ENCODE measurements around the gene AKR1B1.

The AKR1B1 gene

GRCh38 chr7:134422008-134422407, 36.9 kb downstream of the AKR1B1 start:
- ATAC-seq (no peak), DNase-seq (no peak)
- Mint-ChIP-seq H3K4me3 (no peak overlapping the region), H3K9me3 (no peaks in the 10 kb centered on the region), H3K27me3 (peaks cover 28% of the 10 kb centered on the region), H3K4me1 (peaks cover 9% of the 10 kb centered on the region), H3K27ac (no peak overlapping the region)

GRCh38 chr7:134420424-134421125, 38.3 kb downstream of the AKR1B1 start:
- no peak overlapping the region for H3K4me3 Mint-ChIP-seq
- ATAC-seq: no peak

DNA sequence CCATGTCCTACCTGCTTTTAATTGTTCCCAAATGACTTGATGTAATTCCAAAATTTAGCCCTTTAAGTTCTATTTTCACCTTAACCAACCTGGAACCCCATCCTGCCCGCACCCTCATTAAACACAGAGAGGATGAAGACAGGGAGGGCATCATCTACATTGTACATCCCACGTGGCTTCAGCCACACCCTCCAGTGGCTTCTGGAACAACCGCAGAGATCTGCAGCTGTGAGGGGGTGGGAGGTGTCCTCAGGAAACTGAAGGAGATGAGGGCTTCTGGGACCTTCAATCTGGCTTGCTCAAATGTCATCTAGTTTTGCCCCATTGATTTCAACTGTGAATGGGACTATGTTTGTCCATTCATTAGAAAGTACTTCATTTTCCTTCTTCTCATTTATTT, 39.0 kb downstream of the AKR1B1 start:
- Mint-ChIP-seq H3K27me3 (peaks cover 28% of the 10 kb centered on the region), H3K4me1 (no peaks in the 10 kb centered on the region), H3K27ac (peak overlapping the region in 1 of 2 donors; percentile 7), H3K9me3 (no peaks in the 10 kb centered on the region), H3K4me3 (no peak overlapping the region)
- DNase-seq: no peak
- no peak for ATAC-seq

More at GRCh38 chr7:134420424-134421125, 38.3 kb downstream of the AKR1B1 start:
- Mint-ChIP-seq H3K9me3 (no peaks in the 10 kb centered on the region), H3K27ac (no peak overlapping the region), H3K27me3 (peaks cover 28% of the 10 kb centered on the region), H3K4me1 (peaks cover 4% of the 10 kb centered on the region)
- DNase-seq: no peak

GRCh38 chr7:134419085-134419484, 39.8 kb downstream of the AKR1B1 start:
- no peak for ATAC-seq
- DNase-seq: no peak
- H3K4me3 Mint-ChIP-seq: no peak overlapping the region
- H3K4me1 Mint-ChIP-seq: no peaks in the 10 kb centered on the region
- H3K27ac Mint-ChIP-seq: no peak overlapping the region
- no peaks in the 10 kb centered on the region for H3K9me3 Mint-ChIP-seq
- H3K27me3 Mint-ChIP-seq: peaks cover 32% of the 10 kb centered on the region

- peaks cover 23% of the 10 kb centered on the region for H3K27me3 Mint-ChIP-seq
- no peaks in the 10 kb centered on the region for H3K9me3 Mint-ChIP-seq
- H3K4me1 Mint-ChIP-seq: no peaks in the 10 kb centered on the region
- no peak for DNase-seq
- no peak overlapping the region for H3K4me3 Mint-ChIP-seq
- ATAC-seq: no peak
- no peak overlapping the region for H3K27ac Mint-ChIP-seq
Measured at GRCh38 chr7:134415700-134416099, 43.2 kb downstream of the AKR1B1 start.

- H3K27me3 Mint-ChIP-seq: peaks cover 15% of the 10 kb centered on the region
- ATAC-seq: no peak
- H3K27ac Mint-ChIP-seq: no peak overlapping the region
- no peaks in the 10 kb centered on the region for H3K4me1 Mint-ChIP-seq
- no peak overlapping the region for H3K4me3 Mint-ChIP-seq
- H3K9me3 Mint-ChIP-seq: no peaks in the 10 kb centered on the region
- DNase-seq: no peak
Measured at GRCh38 chr7:134414109-134414508, 44.8 kb downstream of the AKR1B1 start.

GRCh38 chr7:134407311-134407710, 51.6 kb downstream of the AKR1B1 start:
- H3K27me3 Mint-ChIP-seq: peaks cover 28% of the 10 kb centered on the region
- ATAC-seq: no peak
- H3K4me1 Mint-ChIP-seq: no peaks in the 10 kb centered on the region
- H3K9me3 Mint-ChIP-seq: no peaks in the 10 kb centered on the region
- no peak for DNase-seq
- H3K27ac Mint-ChIP-seq: no peak overlapping the region
- no peak overlapping the region for H3K4me3 Mint-ChIP-seq

DNA sequence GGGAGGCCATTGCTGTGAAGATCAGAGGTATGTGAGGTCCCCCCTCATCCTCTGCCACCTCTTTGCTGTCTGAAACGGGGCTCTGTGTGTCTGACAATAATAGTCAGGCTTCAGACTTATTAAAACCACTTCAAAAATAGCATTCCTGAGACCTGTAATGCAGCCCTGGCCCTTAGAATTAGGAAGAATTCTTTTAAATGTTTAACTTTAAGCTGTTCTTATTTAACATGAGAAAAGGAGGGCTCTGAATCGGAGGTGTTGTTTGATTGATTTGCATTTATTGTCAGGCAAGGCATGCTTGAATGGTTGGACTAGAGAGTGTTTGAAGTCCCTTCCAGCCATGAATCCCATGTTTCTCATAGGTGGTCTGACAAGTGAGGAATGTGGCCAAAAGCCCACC, 52.5 kb downstream of the AKR1B1 start:
- Mint-ChIP-seq H3K4me3 (no peak overlapping the region), H3K27ac (no peak overlapping the region), H3K9me3 (no peaks in the 10 kb centered on the region), H3K4me1 (no peaks in the 10 kb centered on the region), H3K27me3 (peaks cover 28% of the 10 kb centered on the region)
- DNase-seq: no peak
- no peak for ATAC-seq

DNA sequence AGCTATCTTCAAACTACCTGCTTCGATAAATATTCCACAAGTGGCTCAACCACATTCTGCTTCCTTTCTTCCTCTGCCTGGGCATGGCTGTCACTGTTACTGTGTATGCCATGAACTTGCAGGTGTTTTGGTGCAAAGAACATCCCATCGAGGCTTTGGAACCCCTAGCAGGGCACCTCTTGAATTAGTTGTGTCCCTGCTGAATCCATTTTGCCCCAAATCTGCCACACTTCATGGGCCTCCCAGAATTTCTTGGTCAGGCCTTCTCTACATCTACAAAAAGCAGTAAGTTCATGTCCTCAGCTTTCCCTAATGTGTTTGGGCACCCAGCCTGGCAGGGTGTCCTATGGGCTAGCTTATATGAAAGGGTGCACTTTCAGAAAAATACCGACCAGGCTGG, 53.6 kb downstream of the AKR1B1 start:
- H3K27me3 Mint-ChIP-seq: peaks cover 29% of the 10 kb centered on the region
- no peak overlapping the region for H3K27ac Mint-ChIP-seq

GRCh38 chr7:134403062-134403461, 55.8 kb downstream of the AKR1B1 start:
- Mint-ChIP-seq H3K9me3 (no peaks in the 10 kb centered on the region), H3K4me3 (no peak overlapping the region), H3K27me3 (peaks cover 29% of the 10 kb centered on the region), H3K4me1 (no peaks in the 10 kb centered on the region), H3K27ac (no peak overlapping the region)
- DNase-seq (no peak), ATAC-seq (no peak)

More for the DNA sequence above, 53.6 kb downstream of the AKR1B1 start:
- DNase-seq (no peak), ATAC-seq (no peak)
- no peaks in the 10 kb centered on the region for H3K9me3 Mint-ChIP-seq
- H3K4me3 Mint-ChIP-seq: no peak overlapping the region
- H3K4me1 Mint-ChIP-seq: no peaks in the 10 kb centered on the region

GRCh38 chr7:134400859-134401258, 58.0 kb downstream of the AKR1B1 start:
- no peaks in the 10 kb centered on the region for H3K4me1 Mint-ChIP-seq
- peaks cover 30% of the 10 kb centered on the region for H3K27me3 Mint-ChIP-seq
- H3K4me3 Mint-ChIP-seq: no peak overlapping the region
- DNase-seq: no peak
- no peak for ATAC-seq
- H3K27ac Mint-ChIP-seq: no peak overlapping the region
- no peaks in the 10 kb centered on the region for H3K9me3 Mint-ChIP-seq

GRCh38 chr7:134396031-134396430, 62.9 kb downstream of the AKR1B1 start:
- no peak overlapping the region for H3K4me3 Mint-ChIP-seq
- H3K4me1 Mint-ChIP-seq: no peaks in the 10 kb centered on the region
- H3K27ac Mint-ChIP-seq: peak overlapping the region in 1 of 2 donors; percentile 42
- H3K27me3 Mint-ChIP-seq: peaks cover 21% of the 10 kb centered on the region
- DNase-seq (no peak), ATAC-seq (no peak)
- no peaks in the 10 kb centered on the region for H3K9me3 Mint-ChIP-seq

- H3K4me1 Mint-ChIP-seq: no peaks in the 10 kb centered on the region
- H3K27me3 Mint-ChIP-seq: peaks cover 21% of the 10 kb centered on the region
- no peaks in the 10 kb centered on the region for H3K9me3 Mint-ChIP-seq
- ATAC-seq: no peak
- no peak overlapping the region for H3K4me3 Mint-ChIP-seq
- DNase-seq: no peak
- no peak overlapping the region for H3K27ac Mint-ChIP-seq
Measured at GRCh38 chr7:134395604-134396003, 63.3 kb downstream of the AKR1B1 start.

DNA sequence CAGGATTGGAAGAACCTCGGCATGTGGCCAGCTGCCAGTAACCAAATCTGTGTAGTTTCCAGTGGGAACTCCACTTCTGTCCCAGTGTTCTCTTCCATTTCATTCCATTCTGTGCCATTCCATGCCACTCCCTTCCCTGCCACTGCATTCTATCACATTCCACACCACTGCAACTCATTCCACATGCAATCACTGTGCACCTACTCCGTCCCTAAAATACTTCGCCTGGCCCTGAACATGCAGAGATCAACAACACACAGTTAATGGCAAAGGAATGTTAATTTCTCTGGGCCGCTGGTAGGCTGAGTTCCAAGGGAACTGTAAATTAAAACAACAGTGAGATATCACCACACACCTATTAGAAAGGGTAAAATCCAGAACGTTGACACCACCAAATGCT, 64.8 kb downstream of the AKR1B1 start:
- H3K4me1 Mint-ChIP-seq: no peaks in the 10 kb centered on the region
- peaks cover 16% of the 10 kb centered on the region for H3K27me3 Mint-ChIP-seq
- no peak overlapping the region for H3K27ac Mint-ChIP-seq
- no peaks in the 10 kb centered on the region for H3K9me3 Mint-ChIP-seq
- ATAC-seq (no peak), DNase-seq (no peak)
- H3K4me3 Mint-ChIP-seq: no peak overlapping the region
